NT2/D1 (cell line): ENCODE results near the gene ARHGEF4.

Source experiments
- DNase-seq: peaks from one replicate; pipeline ENCODE4 v3.0.0-alpha.2; 2011; ENCODE audit warnings: low read depth, low spot score
- H3K27me3 ChIP-seq: 2 replicates; pipeline ENCODE4 v1.6.0; 2011; ENCODE audit warnings: mild to moderate bottlenecking; ENCODE audit not compliant: insufficient read length, insufficient read depth
- H3K36me3 ChIP-seq: 2 replicates; pipeline ENCODE4 v1.6.1; 2011; ENCODE audit warnings: mild to moderate bottlenecking, low read length, mixed read lengths; ENCODE audit not compliant: insufficient read depth, insufficient read length
- H3K4me1 ChIP-seq: 2 replicates; pipeline ENCODE4 v1.5.1; 2011; ENCODE audit not compliant: insufficient read depth, insufficient read length
- H3K4me3 ChIP-seq: 2 replicates; pipeline ENCODE4 v1.5.1; 2011; ENCODE audit warnings: low read depth; ENCODE audit not compliant: insufficient read length
- H3K9ac ChIP-seq: 2 replicates; pipeline ENCODE4 v1.6.0; 2011; ENCODE audit warnings: low read depth; ENCODE audit not compliant: insufficient read length
- H3K9me3 ChIP-seq: 2 replicates; pipeline ENCODE4 v1.5.1; 2011; ENCODE audit warnings: mild to moderate bottlenecking, low read length; ENCODE audit not compliant: insufficient read depth
- SUZ12 ChIP-seq: IDR thresholded peaks from 2 replicates; pipeline ENCODE4 v1.6.1; 2011; ENCODE audit not compliant: insufficient read length, insufficient read depth; ENCODE audit errors: extremely low read depth
- YY1 ChIP-seq: IDR thresholded peaks from 2 replicates; pipeline ENCODE4 v1.6.1; 2011; ENCODE audit not compliant: insufficient read length, insufficient read depth
- ZNF274 ChIP-seq: IDR thresholded peaks from 2 replicates; pipeline ENCODE4 v1.6.1; 2011; ENCODE audit warnings: mild to moderate bottlenecking, low read depth, low read length

ARHGEF4 gene

GRCh38 chr2:130964931-130965330 lies 128.2 kb downstream of the ARHGEF4 start:
- peaks cover 55% of the 10 kb centered on the region for H3K27me3 ChIP-seq
- no peaks in the 10 kb centered on the region for H3K36me3 ChIP-seq
- no peak overlapping the region for H3K9ac ChIP-seq
- peaks cover 21% of the 10 kb centered on the region for H3K4me1 ChIP-seq
- H3K9me3 ChIP-seq = no peaks in the 10 kb centered on the region
- DNase-seq = no peak
- TF ChIP-seq ZNF274 (no peak), YY1 (no peak), SUZ12 (no peak)
- H3K4me3 ChIP-seq = no peak overlapping the region

- Histone ChIP-seq H3K9me3 (no peaks in the 10 kb centered on the region), H3K27me3 (peaks cover 47% of the 10 kb centered on the region), H3K4me3 (no peak overlapping the region), H3K36me3 (no peaks in the 10 kb centered on the region), H3K9ac (no peak overlapping the region), H3K4me1 (peaks cover 21% of the 10 kb centered on the region)
- DNase-seq = no peak
- TF ChIP-seq YY1 = no peak
- TF ChIP-seq ZNF274 = no peak
- no peak for TF ChIP-seq SUZ12
Measured at GRCh38 chr2:130966149-130966774, 129.5 kb downstream of the ARHGEF4 start.

GRCh38 chr2:130966775-130967490 lies 130.2 kb downstream of the ARHGEF4 start:
- peaks cover 21% of the 10 kb centered on the region for H3K4me1 ChIP-seq
- H3K4me3 ChIP-seq = no peak overlapping the region
- H3K27me3 ChIP-seq = peaks cover 41% of the 10 kb centered on the region
- H3K36me3 ChIP-seq = no peaks in the 10 kb centered on the region
- TF ChIP-seq YY1 (no peak), SUZ12 (no peak), ZNF274 (no peak)
- H3K9me3 ChIP-seq = no peaks in the 10 kb centered on the region
- DNase-seq = peak; percentile 33
- peak overlapping the region; percentile 18 for H3K9ac ChIP-seq

- no peak overlapping the region for H3K9ac ChIP-seq
- DNase-seq = no peak
- H3K9me3 ChIP-seq = peaks cover 9% of the 10 kb centered on the region
- no peaks in the 10 kb centered on the region for H3K36me3 ChIP-seq
- H3K4me1 ChIP-seq = peaks cover 4% of the 10 kb centered on the region
- H3K4me3 ChIP-seq = no peak overlapping the region
- H3K27me3 ChIP-seq = no peaks in the 10 kb centered on the region
- no peak for TF ChIP-seq ZNF274
- TF ChIP-seq SUZ12 = no peak
- no peak for TF ChIP-seq YY1
Measured at GRCh38 chr2:130972410-130972809, 135.7 kb downstream of the ARHGEF4 start.

- no peak for DNase-seq
- H3K4me1 ChIP-seq = no peaks in the 10 kb centered on the region
- peaks cover 22% of the 10 kb centered on the region for H3K9me3 ChIP-seq
- H3K9ac ChIP-seq = no peak overlapping the region
- no peaks in the 10 kb centered on the region for H3K36me3 ChIP-seq
- H3K4me3 ChIP-seq = no peak overlapping the region
- H3K27me3 ChIP-seq = no peaks in the 10 kb centered on the region
- TF ChIP-seq YY1 (no peak), SUZ12 (no peak), ZNF274 (no peak)
Measured at GRCh38 chr2:130975729-130976128, 139.0 kb downstream of the ARHGEF4 start.

GRCh38 chr2:130976591-130977237 lies 140.0 kb downstream of the ARHGEF4 start:
- Histone ChIP-seq H3K9me3 (peaks cover 24% of the 10 kb centered on the region), H3K27me3 (no peaks in the 10 kb centered on the region), H3K4me1 (no peaks in the 10 kb centered on the region), H3K36me3 (no peaks in the 10 kb centered on the region), H3K4me3 (no peak overlapping the region), H3K9ac (no peak overlapping the region)
- TF ChIP-seq YY1 = no peak
- TF ChIP-seq ZNF274 = no peak
- TF ChIP-seq SUZ12 = no peak
- DNase-seq = no peak

- Histone ChIP-seq H3K36me3 (no peaks in the 10 kb centered on the region), H3K27me3 (no peaks in the 10 kb centered on the region), H3K4me1 (no peaks in the 10 kb centered on the region), H3K9me3 (peaks cover 31% of the 10 kb centered on the region), H3K9ac (no peak overlapping the region), H3K4me3 (no peak overlapping the region)
- no peak for TF ChIP-seq YY1
- no peak for DNase-seq
Measured at GRCh38 chr2:130977461-130978050, 140.8 kb downstream of the ARHGEF4 start.
